IMR-90 (cell line): ENCODE measurements around the gene CMIP. TPM values are rescaled to one million over a fixed set of nuclear protein-coding genes. Genes with fewer than 3 reads are reported as not detected.

Experiments
- ATAC-seq: fragments of 200-7000 bp; cut with Tn5 transposase; 2 replicates; pipeline ENCODE4 v1.9.1; 2020; ENCODE audit warnings: low read depth, mild to moderate bottlenecking, moderate library complexity
- BruUV-seq: library from RNA; stranded (reverse); fragments of 400-500 nt; replicated peaks from 2 replicates; lab custom pipeline; 2021; lab: Mats Ljungman, UMichigan
- CTCF ChIA-PET: fragments of 300-600 bp; formaldehyde crosslinking; extraction: SDS; loops from one replicate; lab custom pipeline; 2021; ENCODE audit warnings: antibody characterized with exemption; lab: Yijun Ruan, JAX
- POLR2A ChIA-PET: fragments of 300-600 bp; sonication (Branson Sonifier 250); formaldehyde crosslinking; loops from one replicate; lab custom pipeline; 2022; ENCODE audit warnings: antibody characterized with exemption; ENCODE audit not compliant: unreplicated experiment; lab: Charles Lee
- DNase-seq: peaks from one replicate; pipeline ENCODE4 v3.0.0; 2013
- H2AFZ ChIP-seq: replicated peaks from 2 replicates; pipeline ENCODE3; 2013; ENCODE audit warnings: low read length, mild to moderate bottlenecking; ENCODE audit not compliant: poor library complexity
- H2AK5ac ChIP-seq: 2 replicates; pipeline ENCODE4 v1.6.1; 2013; ENCODE audit warnings: low read depth, low read length, inconsistent platforms
- H2AK9ac ChIP-seq: replicated peaks from 2 replicates; pipeline ENCODE3; 2013; ENCODE audit warnings: mild to moderate bottlenecking, low read depth, low read length, moderate library complexity; ENCODE audit not compliant: poor library complexity
- H2BK120ac ChIP-seq: 2 replicates; pipeline ENCODE4 v1.6.1; 2013; ENCODE audit warnings: low read depth, low read length, inconsistent platforms
- H2BK15ac ChIP-seq: 3 replicates; pipeline ENCODE4 v1.6.1; 2013; ENCODE audit warnings: low read depth, low read length, inconsistent platforms
- H2BK20ac ChIP-seq: 2 replicates; pipeline ENCODE4 v1.6.1; 2013; ENCODE audit warnings: low read depth, mild to moderate bottlenecking, inconsistent platforms, low read length, moderate library complexity
- H2BK5ac ChIP-seq: 2 replicates; pipeline ENCODE4 v1.6.1; 2013; ENCODE audit warnings: mild to moderate bottlenecking, low read depth, low read length, inconsistent platforms; ENCODE audit not compliant: poor library complexity, severe bottlenecking
- H3K14ac ChIP-seq: replicated peaks from 2 replicates; pipeline ENCODE4 v1.6.1; 2013; ENCODE audit warnings: low read depth, low read length, inconsistent platforms
- H3K18ac ChIP-seq: 2 replicates; pipeline ENCODE4 v1.6.1; 2013; ENCODE audit warnings: low read depth, low read length, control low read depth
- H3K23ac ChIP-seq: 2 replicates; pipeline ENCODE4 v1.6.1; 2013; ENCODE audit warnings: low read depth, low read length, inconsistent platforms
- H3K27ac ChIP-seq: 2 replicates; pipeline ENCODE4 v1.5.1; 2013; ENCODE audit warnings: mild to moderate bottlenecking, control low read depth, low read length; ENCODE audit not compliant: insufficient read depth
- H3K27me3 ChIP-seq: 2 replicates; pipeline ENCODE4 v1.6.1; 2013; ENCODE audit warnings: low read length; ENCODE audit not compliant: control insufficient read depth, insufficient read depth
- H3K36me3 ChIP-seq: 2 replicates; pipeline ENCODE4 v1.6.1; 2013; ENCODE audit warnings: low read length, mixed read lengths; ENCODE audit not compliant: control insufficient read depth, insufficient read depth
- H3K4ac ChIP-seq: 2 replicates; pipeline ENCODE4 v1.6.1; 2013; ENCODE audit warnings: low read depth, low read length, inconsistent platforms
- H3K4me1 ChIP-seq: 2 replicates; pipeline ENCODE4 v1.6.1; 2013; ENCODE audit warnings: low read length, mixed read lengths; ENCODE audit not compliant: control insufficient read depth, insufficient read depth
- H3K4me2 ChIP-seq: 2 replicates; pipeline ENCODE4 v1.6.1; 2013; ENCODE audit warnings: low read depth, mild to moderate bottlenecking, control low read depth, low read length, moderate library complexity
- H3K4me3 ChIP-seq: 2 replicates; pipeline ENCODE4 v1.5.1; 2013; ENCODE audit warnings: low read depth, mild to moderate bottlenecking, control low read depth, low read length, moderate library complexity; ENCODE audit not compliant: insufficient read depth
- H3K56ac ChIP-seq: 2 replicates; pipeline ENCODE4 v1.6.1; 2013; ENCODE audit warnings: low read length, inconsistent platforms; ENCODE audit not compliant: insufficient read depth; ENCODE audit errors: extremely low read depth
- H3K79me1 ChIP-seq, 2 experiments: 2 replicates each; pipeline ENCODE4 v1.6.1; 2013; ENCODE audit warnings: low read length in 2 of 2, inconsistent platforms in 1 of 2, low read depth in 1 of 2
- H3K9ac ChIP-seq: 2 replicates; pipeline ENCODE4 v1.6.1; 2013; ENCODE audit warnings: low read depth, low read length, control low read depth
- H3K9me1 ChIP-seq: 2 replicates; pipeline ENCODE4 v1.6.1; 2013; ENCODE audit warnings: low read length, inconsistent platforms; ENCODE audit not compliant: insufficient read depth
- H3K9me3 ChIP-seq: 2 replicates; pipeline ENCODE4 v1.6.1; 2013; ENCODE audit warnings: low read length; ENCODE audit not compliant: control insufficient read depth, insufficient read depth
- H4K20me1 ChIP-seq: 2 replicates; pipeline ENCODE4 v1.6.1; 2013; ENCODE audit warnings: low read length, inconsistent platforms; ENCODE audit not compliant: insufficient read depth
- H4K5ac ChIP-seq: 2 replicates; pipeline ENCODE4 v1.6.1; 2013; ENCODE audit warnings: mild to moderate bottlenecking, low read depth, low read length, control low read depth
- H4K8ac ChIP-seq, 2 experiments: 2 replicates each; pipeline ENCODE4 v1.6.1; 2013; ENCODE audit warnings: low read depth in 2 of 2, low read length in 2 of 2, control low read depth in 1 of 2, inconsistent platforms in 1 of 2
- H4K91ac ChIP-seq: 2 replicates; pipeline ENCODE4 v1.6.1; 2013; ENCODE audit warnings: low read depth, low read length, inconsistent platforms; ENCODE audit not compliant: insufficient read depth
- BHLHE40 ChIP-seq: fragments of 150-350 bp; IDR thresholded peaks from 2 replicates; pipeline ENCODE4 v1.6.1; 2016; ENCODE audit warnings: mild to moderate bottlenecking, low read depth, low read length
- CEBPB ChIP-seq: IDR thresholded peaks from 2 replicates; pipeline ENCODE4 v1.6.1; 2012; ENCODE audit warnings: low read depth, low read length, improper control_type of control experiment
- CHD1 ChIP-seq: IDR thresholded peaks from 2 replicates; pipeline ENCODE4 v1.6.1; 2012; ENCODE audit warnings: low read depth, low read length, improper control_type of control experiment
- CTCF ChIP-seq: conservative IDR thresholded peaks from 2 replicates; pipeline ENCODE4 v1.5.1; 2012; ENCODE audit warnings: mild to moderate bottlenecking, low read depth, low read length, improper control_type of control experiment
- FOS ChIP-seq: fragments of 150-350 bp; IDR thresholded peaks from 2 replicates; pipeline ENCODE4 v1.6.1; 2016; ENCODE audit warnings: low read depth, low read length
- MAFK ChIP-seq: IDR thresholded peaks from 2 replicates; pipeline ENCODE4 v1.6.1; 2012; ENCODE audit warnings: low read depth, low read length, improper control_type of control experiment
- MAZ ChIP-seq: IDR thresholded peaks from 2 replicates; pipeline ENCODE4 v1.6.1; 2012; ENCODE audit warnings: low read depth, mild to moderate bottlenecking, low read length, improper control_type of control experiment, moderate library complexity, borderline replicate concordance
- MXI1 ChIP-seq: IDR thresholded peaks from 2 replicates; pipeline ENCODE4 v1.6.1; 2012; ENCODE audit warnings: low read depth, mild to moderate bottlenecking, low read length, moderate library complexity, borderline replicate concordance
- NFE2L2 ChIP-seq: fragments of 150-350 bp; IDR thresholded peaks from 2 replicates; pipeline ENCODE4 v1.6.1; 2016; ENCODE audit warnings: low read depth, mild to moderate bottlenecking, low read length
- POLR2A ChIP-seq: IDR thresholded peaks from 2 replicates; pipeline ENCODE4 v1.6.1; 2012; ENCODE audit warnings: mild to moderate bottlenecking, low read depth, low read length
- RAD21 ChIP-seq: IDR thresholded peaks from 2 replicates; pipeline ENCODE4 v1.6.1; 2012; ENCODE audit warnings: low read length, improper control_type of control experiment
- RFX5 ChIP-seq: IDR thresholded peaks from 2 replicates; pipeline ENCODE4 v1.8.0; 2012; ENCODE audit warnings: low read depth, mild to moderate bottlenecking, low read length, moderate library complexity
- SMC3 ChIP-seq: fragments of 150-350 bp; IDR thresholded peaks from 2 replicates; pipeline ENCODE4 v1.6.1; 2016; ENCODE audit warnings: low read depth, mild to moderate bottlenecking, antibody characterized with exemption, low read length, moderate library complexity
- USF2 ChIP-seq: fragments of 150-350 bp; IDR thresholded peaks from 2 replicates; pipeline ENCODE4 v1.6.1; 2017; ENCODE audit warnings: mild to moderate bottlenecking, antibody characterized with exemption, low read length, low read depth
- WGBS, 2 experiments: methylation state at CpG; one replicate each; pipeline versions ENCODE4 v1.1.5 to v1.1.7; 2013; ENCODE audit warnings: missing lambda C conversion rate in 2 of 2; ENCODE audit not compliant: insufficient read length in 1 of 2; ENCODE audit errors: extremely low coverage in 2 of 2; 5-methylcytosine and 5-hydroxymethylcytosine counted together
- dilution Hi-C: fragments of 300-500 bp; cut with HindIII; formaldehyde crosslinking; loops from one replicate; pipeline ENCODE4 v1.14.3; 2018; ENCODE audit warnings: low sequenced_read_pairs; ENCODE audit not compliant: unreplicated experiment
- in situ Hi-C: fragments of 300-500 bp; cut with MboI; formaldehyde crosslinking; loops from 3 replicates; pipeline ENCODE4 v1.14.3; 2019; ENCODE audit warnings: low sequenced_read_pairs, inconsistent platforms, mixed read lengths
- intact Hi-C: fragments of 100-400 bp; cut with micrococcal nuclease; formaldehyde crosslinking; loops from 2 replicates; pipeline ENCODE4 v1.10.0; 2022
- polyA plus RNA-seq, 3 experiments: library from polyadenylated mRNA; depleted of rRNA; stranded (reverse); fragments of >200 nt; gene quantifications; 2 replicates each; pipeline ENCODE4 v1.2.3, GENCODE V29; 2012; ENCODE audit warnings: low replicate concordance in 1 of 3
- total RNA-seq: library from RNA; depleted of rRNA; stranded (reverse); fragments of >200 nt; gene quantifications from 2 replicates; pipeline ENCODE4 v1.2.3, GENCODE V29; 2012
- TF ChIP-seq, protein P1 (sequence below): fragments of 150-350 bp; IDR thresholded peaks from 2 replicates; pipeline ENCODE4 v1.6.1; 2016; ENCODE audit warnings: low read depth, mild to moderate bottlenecking, low read length, moderate library complexity, borderline replicate concordance

Gene CMIP
- total and polyA plus RNA-seq, 2 of the 4 experiments (the other 2 are of a cell fraction), result 3.2 to 11.6 TPM

DNA sequence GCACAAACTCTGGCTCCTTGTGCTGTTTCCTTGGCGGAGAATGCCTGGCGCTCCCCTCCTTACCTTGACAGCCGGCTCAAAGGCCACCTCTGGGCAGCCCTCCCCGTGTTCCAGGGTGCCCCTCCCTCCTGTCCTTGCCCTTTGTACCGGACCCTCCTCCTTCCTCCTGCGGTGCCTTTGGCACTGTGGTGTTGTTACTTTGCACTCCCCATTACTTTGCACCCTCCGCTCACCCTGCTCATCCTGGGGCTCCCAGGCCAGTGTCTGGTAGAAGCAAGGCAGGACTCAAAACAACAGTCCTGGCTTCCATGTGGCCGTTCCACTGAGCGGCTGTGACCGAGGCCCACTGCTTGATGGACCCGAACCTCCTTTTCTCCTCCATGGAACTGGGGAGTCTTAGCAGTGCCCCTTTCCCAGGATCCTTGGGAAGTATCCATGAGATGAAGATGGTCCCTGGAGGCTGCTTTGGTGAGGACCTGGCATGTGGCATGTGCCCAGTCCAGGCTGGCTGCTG, 147.8 kb downstream of the CMIP start:
- TF ChIP-seq NFE2L2 (no peak), MAZ (no peak), RFX5 (no peak), BHLHE40 (no peak), CTCF (no peak), RAD21 (no peak), CHD1 (no peak), POLR2A (no peak), FOS (no peak), SMC3 (no peak), MAFK (no peak), CEBPB (no peak), USF2 (no peak), MXI1 (no peak)
- TF ChIP-seq, protein P1, sequence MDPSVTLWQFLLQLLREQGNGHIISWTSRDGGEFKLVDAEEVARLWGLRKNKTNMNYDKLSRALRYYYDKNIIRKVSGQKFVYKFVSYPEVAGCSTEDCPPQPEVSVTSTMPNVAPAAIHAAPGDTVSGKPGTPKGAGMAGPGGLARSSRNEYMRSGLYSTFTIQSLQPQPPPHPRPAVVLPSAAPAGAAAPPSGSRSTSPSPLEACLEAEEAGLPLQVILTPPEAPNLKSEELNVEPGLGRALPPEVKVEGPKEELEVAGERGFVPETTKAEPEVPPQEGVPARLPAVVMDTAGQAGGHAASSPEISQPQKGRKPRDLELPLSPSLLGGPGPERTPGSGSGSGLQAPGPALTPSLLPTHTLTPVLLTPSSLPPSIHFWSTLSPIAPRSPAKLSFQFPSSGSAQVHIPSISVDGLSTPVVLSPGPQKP, result no peak
- Histone ChIP-seq H3K27me3 (no peaks in the 10 kb centered on the region), H3K79me1 (peaks cover 31 to 33% of the 10 kb centered on the region in 2 experiments), H2BK20ac (no peak overlapping the region), H3K4me2 (no peak overlapping the region), H3K4me3 (no peak overlapping the region), H2AFZ (no peak overlapping the region), H3K9ac (no peak overlapping the region), H3K4me1 (no peaks in the 10 kb centered on the region), H2BK15ac (no peak overlapping the region), H3K9me1 (no peaks in the 10 kb centered on the region; the same call in 1 of the 2 replicates), H4K91ac (no peak overlapping the region), H2BK120ac (no peak overlapping the region), H3K9me3 (no peaks in the 10 kb centered on the region), H2AK5ac (no peak overlapping the region), H4K5ac (no peak overlapping the region), H3K23ac (no peak overlapping the region), H3K4ac (no peak overlapping the region), H3K36me3 (0 out of 2 replicates have a peak, but pooled peaks cover 2% of the 10 kb centered on the region), H4K20me1 (peaks cover 28% of the 10 kb centered on the region), H2AK9ac (peak overlapping the region; percentile 34), H3K18ac (no peak overlapping the region), H3K56ac (no peak overlapping the region), H2BK5ac (no peak overlapping the region), H3K27ac (no peak overlapping the region), H4K8ac (no peak overlapping the region), H3K14ac (no peak overlapping the region)
- in situ Hi-C loops (no loop called here), dilution Hi-C loops (no loop called here), intact Hi-C loops (no loop called here)
- DNase-seq (no peak), ATAC-seq (no peak)
- WGBS, 2 experiments, result 89% methylated on average over 5 of the region's 11 CpGs; no CpG with 5 or more reads in 1 of the 2 experiments
- BruUV-seq, result no TSS peak
- POLR2A ChIA-PET, result no interaction called here
- CTCF ChIA-PET, result no interaction called here
